ENCODE data around the gene TPPP2.

Gene TPPP2

DNA sequence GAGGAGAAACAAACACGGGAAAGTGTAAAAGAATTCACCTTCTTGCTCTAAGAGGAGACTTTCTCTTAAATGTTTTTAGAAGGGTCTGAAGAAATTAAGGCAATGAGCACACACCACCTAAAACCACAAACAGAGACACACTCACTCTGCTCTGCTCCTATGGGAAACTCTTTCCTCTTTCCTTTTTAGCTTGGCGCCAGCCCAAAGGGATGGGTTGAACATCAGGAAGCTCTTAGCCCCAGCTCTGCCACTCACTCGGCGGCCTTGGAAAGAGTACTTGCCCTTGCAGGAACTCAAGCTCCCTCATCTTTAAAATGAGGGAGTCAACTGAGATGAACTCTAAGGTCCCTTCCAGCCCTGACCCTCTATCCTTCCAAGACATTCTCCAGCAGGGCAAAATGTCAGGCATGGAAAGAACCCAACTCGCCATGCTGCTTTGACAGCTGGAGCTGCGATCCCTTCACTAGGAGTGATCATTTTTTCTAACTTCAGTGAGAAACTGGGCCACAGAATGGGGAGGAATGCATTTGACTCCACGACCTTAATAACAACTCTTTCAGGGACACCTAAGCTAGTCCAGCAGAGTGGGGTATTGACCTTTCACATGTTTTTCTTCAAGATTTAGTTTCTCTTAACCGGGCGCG, 26.6 kb downstream of the TPPP2 start:
- DNase-seq (ENCODE audit: low read depth in 2 of 3, low spot score in 1 of 3), result no peak

DNA sequence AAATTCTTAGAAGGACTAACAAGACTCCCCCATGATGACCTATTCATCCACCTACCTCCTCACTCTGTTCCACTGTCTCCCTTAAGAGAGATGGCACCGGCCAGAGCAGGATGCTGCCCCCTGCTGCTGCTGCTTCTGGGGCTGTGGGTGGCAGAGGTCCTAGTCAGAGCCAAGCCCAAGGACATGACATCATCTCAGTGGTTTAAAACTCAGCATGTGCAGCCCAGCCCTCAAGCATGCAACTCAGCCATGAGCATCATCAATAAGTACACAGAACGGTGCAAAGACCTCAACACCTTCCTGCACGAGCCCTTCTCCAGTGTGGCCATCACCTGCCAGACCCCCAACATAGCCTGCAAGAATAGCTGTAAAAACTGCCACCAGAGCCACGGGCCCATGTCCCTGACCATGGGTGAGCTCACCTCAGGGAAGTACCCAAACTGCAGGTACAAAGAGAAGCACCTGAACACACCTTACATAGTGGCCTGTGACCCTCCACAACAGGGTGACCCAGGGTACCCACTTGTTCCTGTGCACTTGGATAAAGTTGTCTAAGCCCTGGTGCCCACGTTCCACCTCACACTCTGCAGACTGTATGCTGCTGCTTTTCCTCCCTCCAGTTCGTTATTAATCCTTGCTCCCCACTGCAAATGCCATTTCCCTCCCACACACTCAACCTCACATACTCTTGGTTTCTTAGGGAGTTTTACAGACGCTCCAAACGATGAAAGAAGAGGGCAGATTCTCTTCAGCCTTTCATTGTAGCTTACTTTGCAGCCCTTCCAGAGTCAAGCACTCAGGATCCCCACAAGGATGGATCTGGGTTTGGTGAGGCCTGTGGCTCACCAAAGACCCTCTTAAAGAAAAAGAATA, 28.0 kb downstream of the TPPP2 start, which contains the start of gene RNASE8:
TSS of gene RNASE8 (plus strand) at position 20 of the 873 bp plus-strand sequence. CDS start at position 91, 71 bp downstream.
- DNase-seq (ENCODE audit: low read depth in 2 of 3, low spot score in 1 of 3), result no peak

DNA sequence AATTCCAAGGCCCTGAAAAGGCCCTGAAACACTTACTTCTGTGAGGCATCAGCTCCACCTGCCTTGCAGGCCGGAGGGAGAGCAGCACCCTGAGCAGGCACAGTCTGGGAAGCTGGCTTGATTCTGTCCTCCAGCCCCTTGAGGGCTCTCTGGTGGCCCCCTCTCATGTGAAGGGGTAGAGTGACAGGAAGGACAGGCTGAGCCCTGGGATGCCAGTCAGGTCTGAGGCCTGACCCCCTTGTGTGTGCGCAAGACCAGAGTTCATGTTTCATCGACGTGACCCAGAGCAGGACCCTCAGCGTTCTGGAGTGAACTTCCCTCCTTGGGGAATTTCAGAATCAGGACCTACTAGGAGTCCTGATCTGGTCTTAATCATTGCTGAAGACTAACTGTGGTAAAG, 28.9 kb downstream of the TPPP2 start:
- DNase-seq (ENCODE audit: low read depth in 2 of 3, low spot score in 1 of 3), result no peak

DNA sequence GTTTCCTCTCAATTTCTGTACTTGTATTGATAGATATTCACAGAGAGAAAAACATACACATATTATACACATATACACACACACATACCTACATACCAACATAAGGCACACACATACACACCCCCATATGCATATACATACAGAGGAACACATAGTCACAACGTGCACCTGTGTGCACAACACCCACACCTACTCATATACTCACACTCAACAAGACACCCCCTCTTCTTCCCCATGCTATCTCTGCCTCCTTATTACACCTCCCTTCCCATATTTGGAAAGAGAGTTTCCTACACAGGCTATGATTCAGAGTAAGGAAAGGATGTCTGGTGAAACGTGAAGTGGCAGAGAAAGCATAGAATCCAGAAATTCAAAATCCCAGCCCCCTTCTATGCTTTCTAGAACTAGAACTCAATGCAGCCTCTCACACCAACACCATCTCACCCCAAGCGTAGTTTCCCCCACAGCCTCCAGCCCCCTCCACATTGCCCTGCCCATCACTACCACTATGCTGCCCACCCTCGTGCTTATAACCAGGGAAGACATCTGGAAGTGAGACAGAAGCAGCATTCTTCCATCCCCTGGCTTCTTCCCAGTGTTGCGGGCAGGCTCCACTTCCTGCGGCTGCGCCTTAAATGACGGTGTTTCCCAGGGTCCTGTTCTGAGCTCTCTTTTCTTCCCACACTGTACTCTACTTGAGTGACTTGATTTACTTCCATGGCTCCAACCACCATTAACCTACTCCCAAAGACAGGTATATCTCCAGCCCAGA, 30.0 kb downstream of the TPPP2 start:
- no peak for DNase-seq (ENCODE audit: low read depth in 2 of 3, low spot score in 1 of 3)

DNA sequence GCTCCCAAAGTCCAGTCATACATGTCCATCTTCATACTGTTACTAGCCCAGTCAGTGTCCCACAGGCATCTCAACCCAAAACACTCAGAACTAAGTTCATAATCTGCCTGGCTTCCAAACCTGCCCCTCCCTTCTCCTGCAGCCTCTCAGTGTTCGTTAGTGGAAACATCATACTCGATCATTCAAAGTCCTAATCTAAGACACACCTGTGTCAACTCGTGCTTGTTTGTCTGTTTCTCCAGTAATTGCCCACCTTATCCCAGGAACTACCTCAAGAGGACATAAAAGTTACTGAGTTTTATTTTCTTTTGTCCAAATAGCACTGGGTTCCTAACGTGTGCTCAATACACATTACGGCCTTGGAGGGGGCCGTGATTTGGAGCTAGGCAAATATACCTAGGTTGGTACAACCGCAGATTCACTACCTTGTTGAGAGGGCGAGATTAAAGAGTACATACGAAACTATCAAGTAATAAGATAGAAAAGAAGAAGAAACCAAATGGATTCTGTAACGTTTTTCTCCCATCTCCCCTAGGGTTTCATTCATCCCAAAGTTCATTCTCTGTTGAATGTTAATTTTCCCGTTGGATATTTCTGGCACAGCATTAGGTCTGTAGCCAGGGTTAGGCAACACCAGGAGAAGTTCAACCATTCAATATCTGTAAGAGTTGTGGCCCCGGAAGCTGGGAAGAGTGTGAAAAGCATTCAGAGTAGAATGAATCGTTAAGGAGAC, 30.8 kb downstream of the TPPP2 start:
- DNase-seq (ENCODE audit: low read depth in 2 of 3, low spot score in 1 of 3), result no peak

DNA sequence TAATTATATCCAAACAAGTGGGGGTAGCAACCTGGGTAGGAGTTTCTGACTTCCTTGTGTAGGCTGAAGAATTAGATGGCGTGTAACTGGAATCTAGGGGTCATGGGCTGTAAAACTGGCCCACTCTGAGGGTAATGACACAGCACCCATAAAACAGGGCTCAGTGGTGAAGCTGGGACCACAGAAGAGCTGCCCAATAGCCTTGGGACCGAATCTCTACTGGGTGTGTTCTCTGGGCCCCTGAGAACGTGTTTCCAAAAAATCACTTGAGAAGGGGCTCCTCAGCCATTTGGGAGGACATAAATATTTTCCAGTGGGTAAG, 31.3 kb downstream of the TPPP2 start:
- no peak for DNase-seq (ENCODE audit: low read depth in 2 of 3, low spot score in 1 of 3)

DNA sequence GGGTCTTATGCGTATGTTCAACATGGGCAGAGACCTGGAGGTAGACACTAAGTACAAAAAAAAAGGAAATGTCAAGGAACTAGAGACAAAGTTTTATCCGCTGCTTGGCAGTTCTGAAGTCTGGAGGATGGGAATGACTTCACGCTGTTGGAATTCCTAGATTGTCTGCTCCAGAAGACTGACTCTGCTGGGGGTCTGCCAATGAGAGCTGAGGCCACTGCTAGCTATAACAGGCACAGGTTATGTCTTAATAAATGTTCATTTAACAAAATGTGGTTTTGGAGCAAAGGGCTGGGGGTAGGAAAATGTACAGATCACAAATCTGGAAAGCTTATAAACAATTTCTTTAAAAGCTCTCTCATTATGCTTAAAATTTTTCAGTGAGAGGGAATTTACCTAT, 33.5 kb downstream of the TPPP2 start:
- no peak for DNase-seq (ENCODE audit: low read depth in 2 of 3, low spot score in 1 of 3)

DNA sequence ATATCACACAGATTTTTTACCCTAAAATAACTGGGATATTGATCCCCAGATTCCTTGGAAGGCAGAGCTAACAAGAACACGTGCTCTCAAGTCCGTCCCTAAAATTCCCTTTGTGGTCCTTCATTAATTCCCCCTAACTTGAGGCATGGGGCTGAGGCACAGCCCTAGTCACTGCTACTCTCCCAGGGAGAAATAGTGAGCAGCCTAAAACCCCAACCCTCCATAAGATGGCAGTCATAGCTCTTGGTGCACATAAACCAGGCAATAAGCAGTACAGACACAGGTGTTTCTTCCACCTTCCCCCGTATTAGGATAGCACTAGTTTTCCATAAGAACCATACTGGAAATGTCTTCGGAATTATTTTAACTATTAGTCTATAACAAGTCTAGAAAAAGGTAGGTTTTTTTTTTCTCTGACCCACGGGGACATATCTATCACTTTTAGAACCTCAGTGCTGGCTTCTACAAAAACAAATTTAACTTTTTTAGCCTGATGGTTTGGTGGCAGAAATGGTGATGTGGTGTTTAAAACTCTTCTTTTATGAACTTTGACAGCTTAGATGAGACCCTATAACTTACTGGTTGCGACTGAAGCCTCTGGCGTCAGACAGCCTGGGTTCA, 37.0 kb downstream of the TPPP2 start:
- no peak for DNase-seq (ENCODE audit: low read depth in 2 of 3, low spot score in 1 of 3)

DNA sequence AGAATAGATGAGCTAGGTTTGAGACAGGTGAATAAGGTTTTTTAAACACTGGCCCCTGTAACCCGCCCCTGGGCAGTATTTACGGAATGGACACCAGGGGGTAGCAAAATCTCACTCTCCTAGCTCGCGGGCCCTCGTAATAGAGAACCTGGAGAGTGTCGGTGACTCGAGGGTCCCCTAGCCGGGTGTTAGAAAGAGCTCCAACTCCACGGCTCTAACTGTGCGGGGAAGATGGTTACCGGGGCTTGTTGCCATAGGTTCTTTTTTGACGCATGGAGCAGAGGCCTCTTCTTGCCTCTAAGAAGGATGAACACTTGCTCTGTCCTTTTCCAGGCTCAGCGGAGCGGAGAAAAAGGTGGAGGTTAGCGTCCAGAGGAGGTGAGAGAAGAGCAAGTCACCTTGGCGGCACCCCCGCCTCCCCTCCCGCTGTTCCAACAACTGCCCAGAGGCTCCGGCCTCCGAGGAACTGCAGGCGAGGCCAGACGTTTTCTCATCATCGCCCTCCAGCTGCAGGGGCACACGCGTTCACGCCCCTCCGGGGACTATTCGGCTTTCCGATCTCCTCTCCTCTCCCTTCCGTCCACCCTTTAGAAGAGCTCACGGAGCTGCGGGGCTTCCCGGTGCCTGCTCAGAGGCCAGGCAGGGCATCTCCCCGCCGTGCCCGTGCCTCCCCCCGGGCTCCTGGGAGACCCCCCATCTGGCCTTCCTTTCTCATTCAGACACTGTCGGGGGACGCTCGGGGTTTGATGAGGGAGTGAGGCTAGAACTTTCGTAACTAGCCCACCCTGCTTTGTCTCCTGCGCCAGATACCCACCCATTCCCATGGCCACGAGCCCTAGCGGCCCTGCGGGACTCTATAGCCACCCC, 38.7 kb downstream of the TPPP2 start:
- DNase-seq (ENCODE audit: low read depth in 2 of 3, low spot score in 1 of 3), result peak in 2 of 3 donors; percentile 24 to 41

DNA sequence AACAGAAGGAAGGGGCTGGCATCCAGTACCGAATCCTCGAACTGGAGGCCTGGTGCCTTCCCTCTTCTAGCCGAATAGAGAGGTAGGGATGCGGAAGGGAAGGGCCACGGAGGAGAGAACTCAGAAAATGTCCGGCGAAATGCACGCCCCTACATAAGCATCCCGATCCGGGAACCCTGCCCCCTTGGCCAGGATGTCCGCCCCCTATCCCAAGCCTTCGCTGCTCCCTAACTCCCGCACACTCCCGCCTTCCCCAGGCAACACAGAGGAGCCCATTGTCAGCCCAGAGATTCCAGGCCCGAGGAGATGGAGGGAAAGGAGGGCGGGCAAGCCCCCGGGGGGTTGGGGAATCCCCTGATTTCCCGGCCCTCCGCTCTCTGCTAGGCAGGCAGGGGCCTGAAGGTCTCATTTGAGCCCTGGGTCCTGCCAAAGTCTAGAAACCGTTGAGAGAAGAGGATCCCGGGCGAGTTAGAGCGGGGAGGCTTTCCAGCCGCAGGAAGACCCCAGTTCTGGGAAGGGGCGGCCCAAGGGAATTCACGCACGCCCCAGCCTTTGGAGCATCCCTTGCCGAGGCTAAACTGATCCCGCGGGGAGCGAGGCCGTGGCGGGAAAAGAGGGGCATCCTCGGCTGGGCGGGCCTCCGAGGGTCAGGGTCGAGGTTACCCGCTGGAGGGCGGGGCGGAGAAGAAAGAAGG, 39.5 kb downstream of the TPPP2 start:
- DNase-seq (ENCODE audit: low read depth in 2 of 3, low spot score in 1 of 3), result no peak

DNA sequence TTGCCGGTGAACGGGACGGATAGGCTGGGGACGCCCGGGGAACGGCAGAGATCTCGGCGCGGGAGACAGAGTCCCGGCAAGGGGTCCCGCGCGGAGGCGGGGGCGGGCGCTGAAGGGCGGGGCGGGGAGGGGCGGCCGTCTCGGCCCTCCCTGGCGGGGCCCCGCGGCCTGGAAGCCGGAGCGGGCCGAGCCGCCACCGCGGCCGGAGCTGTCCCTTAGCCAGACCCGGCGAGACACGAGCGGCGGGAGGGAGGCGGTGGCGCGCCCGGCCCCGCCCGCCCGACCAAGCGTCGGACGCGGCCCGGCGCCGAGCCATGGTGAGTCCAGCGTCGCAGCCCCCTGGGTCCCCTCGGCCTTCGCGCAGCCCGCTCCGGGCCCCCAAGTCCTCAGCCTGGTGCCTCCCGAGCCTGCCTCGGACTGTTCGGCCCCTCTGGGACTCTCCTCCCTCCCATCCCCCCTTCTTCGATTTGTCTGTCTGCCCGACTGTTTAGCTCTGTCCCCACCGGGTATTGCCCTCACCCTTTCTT, 40.1 kb downstream of the TPPP2 start, which contains the start of gene ARHGEF40:
TSS of gene ARHGEF40 (plus strand) at position 222 of the 527 bp plus-strand sequence. CDS start at position 315, 93 bp downstream.
- no peak for DNase-seq (ENCODE audit: low read depth in 2 of 3, low spot score in 1 of 3)

DNA sequence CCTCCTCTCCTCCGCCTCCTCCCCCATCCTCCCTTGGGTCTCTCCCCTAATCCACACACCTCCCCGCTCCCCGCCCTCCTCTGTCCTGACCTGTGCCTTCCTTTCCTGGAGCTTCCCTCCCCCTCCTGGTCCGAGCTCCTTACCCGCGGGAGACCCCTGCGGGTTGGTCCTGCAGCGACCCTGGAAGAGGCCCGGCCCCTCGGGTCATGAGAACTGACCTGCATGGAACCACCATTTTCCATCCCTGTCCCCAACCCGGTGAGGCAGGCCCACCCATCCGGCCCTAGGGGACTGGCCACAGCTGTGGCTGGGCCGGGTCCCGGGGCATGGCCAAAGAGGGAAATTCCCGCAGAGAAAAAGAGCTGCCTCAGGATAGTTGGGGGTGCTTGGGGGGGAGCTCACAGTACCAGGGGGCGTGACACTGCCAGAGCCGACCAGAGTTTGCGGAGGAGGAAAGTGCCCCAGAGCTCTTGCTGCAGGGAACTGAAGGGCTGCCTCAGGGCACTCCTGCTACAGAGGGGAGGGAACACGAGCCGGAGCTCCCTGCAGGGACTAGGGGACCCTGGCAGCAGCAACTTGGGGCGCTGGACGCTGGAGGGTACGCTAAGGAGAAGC, 40.7 kb downstream of the TPPP2 start:
- no peak for DNase-seq (ENCODE audit: low read depth in 2 of 3, low spot score in 1 of 3)

DNA sequence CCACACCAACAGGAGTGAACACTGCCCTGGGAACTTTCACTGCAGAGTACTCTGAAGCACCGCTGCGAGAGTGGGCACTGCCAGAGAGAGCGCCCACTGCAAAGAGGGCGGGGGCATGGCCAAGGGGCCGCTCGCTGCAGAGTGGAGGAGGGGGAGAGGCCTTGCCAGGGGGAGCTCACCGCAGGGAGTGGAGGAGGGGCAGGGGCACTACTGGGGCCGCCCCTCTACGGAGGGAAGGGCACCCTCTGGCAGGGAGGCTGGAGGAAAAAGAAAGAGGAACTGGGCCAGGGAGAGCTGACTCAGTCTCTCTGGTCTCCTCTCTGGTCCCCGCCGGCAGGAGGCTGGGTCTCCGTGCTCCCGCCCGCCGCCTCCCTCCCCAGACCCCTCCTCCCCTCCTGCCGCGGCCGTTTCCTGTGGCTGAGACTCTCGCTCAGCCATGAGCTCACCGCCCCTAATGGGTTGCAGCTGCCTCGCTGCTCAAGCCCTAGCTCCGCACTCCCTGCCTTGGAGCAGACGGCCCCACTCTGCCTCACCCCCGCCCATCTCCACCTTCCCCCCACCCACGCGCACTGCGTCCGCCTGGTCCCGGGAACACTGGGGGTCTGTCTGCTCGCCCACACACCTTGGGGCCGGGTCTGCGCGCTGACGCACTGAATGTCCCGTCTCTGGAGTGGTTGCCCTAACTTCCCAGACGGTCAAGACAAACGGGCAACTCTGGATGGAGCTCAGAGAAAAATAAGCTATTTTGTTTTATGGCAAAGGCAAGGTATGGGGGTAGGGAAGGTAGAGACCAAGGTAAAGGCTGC, 41.4 kb downstream of the TPPP2 start:
- no peak for DNase-seq (ENCODE audit: low read depth in 2 of 3, low spot score in 1 of 3)

DNA sequence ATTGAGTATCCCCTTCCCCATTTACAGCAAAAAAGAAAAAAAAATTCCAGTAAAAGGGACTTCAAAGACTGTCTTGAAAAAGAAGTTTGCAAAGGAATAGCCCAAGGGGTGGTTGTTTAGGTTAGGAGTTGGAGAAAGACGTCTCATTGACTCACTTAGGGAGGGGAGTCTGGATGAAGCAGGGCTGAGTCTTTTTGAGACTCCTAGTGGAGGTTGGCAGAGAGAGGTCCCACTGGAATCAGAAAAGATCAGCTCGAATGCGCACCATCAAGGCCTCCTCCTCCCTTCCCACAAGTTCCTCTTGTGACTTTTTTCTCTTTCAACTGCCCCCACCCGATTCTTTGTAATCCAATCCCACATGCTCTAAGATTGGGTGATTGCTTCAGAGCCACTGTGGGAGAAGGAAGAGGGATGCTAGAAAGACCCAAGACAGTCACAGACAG, 42.0 kb downstream of the TPPP2 start:
- no peak for DNase-seq (ENCODE audit: low read depth in 2 of 3, low spot score in 1 of 3)

DNA sequence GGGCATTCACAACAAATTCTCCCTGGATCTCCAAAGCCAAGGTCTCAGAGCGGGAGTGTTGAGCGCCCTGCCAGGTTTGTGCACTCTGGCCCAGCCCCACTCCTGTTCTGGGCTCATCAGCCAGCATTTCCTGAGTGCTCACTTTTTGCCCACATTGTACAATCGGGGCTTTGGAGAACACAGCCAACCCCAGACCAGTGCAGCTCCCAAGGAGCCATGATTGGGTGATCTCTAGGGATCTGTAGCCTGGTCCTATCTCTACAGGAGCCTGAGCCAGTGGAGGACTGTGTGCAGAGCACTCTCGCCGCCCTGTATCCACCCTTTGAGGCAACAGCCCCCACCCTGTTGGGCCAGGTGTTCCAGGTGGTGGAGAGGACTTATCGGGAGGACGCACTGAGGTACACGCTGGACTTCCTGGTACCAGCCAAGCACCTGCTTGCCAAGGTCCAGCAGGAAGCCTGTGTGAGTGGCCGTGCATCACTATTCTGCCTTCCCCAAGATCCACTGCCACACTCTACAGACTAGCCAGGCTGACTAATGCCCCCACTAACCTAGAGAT, 42.8 kb downstream of the TPPP2 start:
- DNase-seq (ENCODE audit: low read depth in 2 of 3, low spot score in 1 of 3), result no peak

DNA sequence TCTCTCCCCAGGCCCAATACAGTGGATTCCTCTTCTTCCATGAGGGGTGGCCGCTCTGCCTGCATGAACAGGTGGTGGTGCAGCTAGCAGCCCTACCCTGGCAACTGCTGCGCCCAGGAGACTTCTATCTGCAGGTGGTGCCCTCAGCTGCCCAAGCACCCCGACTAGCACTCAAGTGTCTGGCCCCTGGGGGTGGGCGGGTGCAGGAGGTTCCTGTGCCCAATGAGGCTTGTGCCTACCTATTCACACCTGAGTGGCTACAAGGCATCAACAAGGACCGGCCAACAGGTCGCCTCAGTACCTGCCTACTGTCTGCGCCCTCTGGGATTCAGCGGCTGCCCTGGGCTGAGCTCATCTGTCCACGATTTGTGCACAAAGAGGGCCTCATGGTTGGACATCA, 43.9 kb downstream of the TPPP2 start:
- no peak for DNase-seq (ENCODE audit: low read depth in 2 of 3, low spot score in 1 of 3)

All from stimulated activated CD4-positive, alpha-beta T cell treated with anti-CD3 and anti-CD28 coated beads, Interleukin-12 subunit alpha, Interleukin-12 subunit beta, amount 100 ng/mL, for 48 hours (primary cell).